ENCODE data around the gene RNU1-4.
"Not testable (repeated sequence)": the region's sequence is repeated elsewhere in the genome, so short reads cannot be mapped to it uniquely, and the experiment has no call there.

Gene RNU1-4

DNA sequence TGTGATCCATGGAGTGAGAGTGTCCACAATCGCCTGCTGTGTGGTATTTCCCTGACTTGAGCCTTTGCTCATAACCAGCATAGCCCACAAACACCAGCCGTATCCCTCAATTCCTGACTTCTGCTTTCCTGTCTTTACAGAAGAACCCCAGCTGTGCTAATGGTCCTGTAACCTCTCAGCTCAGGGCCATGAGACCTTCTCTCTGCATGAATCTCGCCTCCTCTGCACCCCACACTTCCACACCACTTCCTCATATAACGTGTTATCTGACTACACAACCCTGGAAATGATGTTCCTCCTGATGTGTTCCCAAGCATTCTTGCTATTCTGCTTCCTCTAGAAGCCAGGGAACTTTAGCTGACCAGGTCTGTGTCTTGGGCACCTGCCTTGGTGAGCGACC is 41.3 kb downstream of the RNU1-4 start:
- not testable (repeated sequence) for H3K36me3 Mint-ChIP-seq (ENCODE audit: low read depth); H3K9me3 Mint-ChIP-seq; ATAC-seq; DNase-seq; H3K4me3 Mint-ChIP-seq; H3K4me1 Mint-ChIP-seq; H3K27ac Mint-ChIP-seq
- peaks cover 21% of the 10 kb centered on the region for H3K27me3 Mint-ChIP-seq

DNA sequence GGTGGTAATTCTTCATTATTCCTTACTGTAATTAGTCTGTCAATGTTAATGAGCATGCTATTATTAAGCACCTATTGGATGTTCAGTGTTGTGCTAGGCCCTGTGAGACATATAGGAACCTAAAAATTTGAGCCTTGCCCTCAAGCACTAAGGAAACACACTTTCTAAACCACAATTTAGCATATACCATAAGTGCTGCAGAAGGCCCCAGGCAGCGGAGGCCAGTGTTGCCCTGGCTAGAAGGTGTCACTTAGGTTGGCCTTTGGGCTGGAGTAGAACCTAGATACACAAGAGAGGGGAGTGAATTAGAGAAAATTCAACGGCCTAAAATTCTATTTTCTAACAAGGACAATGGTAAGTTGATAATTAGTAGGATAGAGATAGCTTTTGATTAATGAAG is 44.6 kb downstream of the RNU1-4 start:
- DNase-seq; H3K9me3 Mint-ChIP-seq; H3K4me1 Mint-ChIP-seq; ATAC-seq; H3K36me3 Mint-ChIP-seq (ENCODE audit: low read depth); H3K4me3 Mint-ChIP-seq; H3K27ac Mint-ChIP-seq: not testable (repeated sequence)
- peaks cover 13% of the 10 kb centered on the region for H3K27me3 Mint-ChIP-seq

GRCh38 chr1:16786362-16786761 is 46.0 kb downstream of the RNU1-4 start:
- H3K36me3 Mint-ChIP-seq (ENCODE audit: low read depth); DNase-seq; H3K9me3 Mint-ChIP-seq; H3K27me3 Mint-ChIP-seq; H3K27ac Mint-ChIP-seq; H3K4me3 Mint-ChIP-seq; ATAC-seq; H3K4me1 Mint-ChIP-seq: not testable (repeated sequence)

DNA sequence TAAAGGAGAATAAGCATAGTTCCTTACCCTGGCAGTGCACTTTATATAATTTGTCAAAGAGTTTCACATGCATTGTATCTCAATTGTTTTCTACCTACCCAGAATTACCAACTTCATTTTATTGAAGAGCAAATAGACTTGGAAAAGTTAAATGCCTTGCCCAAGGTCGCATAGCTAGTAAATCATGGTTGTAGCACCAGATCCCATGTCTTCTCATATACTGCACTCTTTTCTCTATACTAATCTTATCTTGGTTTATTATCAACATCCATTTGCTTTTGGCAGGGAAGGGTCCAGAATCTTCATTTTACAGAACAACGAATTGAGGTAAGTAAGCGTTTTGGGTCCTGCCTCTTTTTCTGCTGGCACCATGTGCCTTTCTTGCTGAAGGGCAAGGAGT is 46.9 kb downstream of the RNU1-4 start:
- not testable (repeated sequence) for H3K4me3 Mint-ChIP-seq, ATAC-seq, H3K27ac Mint-ChIP-seq

GRCh38 chr1:16787711-16788110 is 47.4 kb downstream of the RNU1-4 start:
- not testable (repeated sequence) for H3K4me3 Mint-ChIP-seq; DNase-seq; H3K9me3 Mint-ChIP-seq; ATAC-seq; H3K36me3 Mint-ChIP-seq (ENCODE audit: low read depth); H3K27ac Mint-ChIP-seq; H3K4me1 Mint-ChIP-seq
- peaks cover 10% of the 10 kb centered on the region for H3K27me3 Mint-ChIP-seq

More for the DNA sequence above, 46.9 kb downstream of the RNU1-4 start:
- peaks cover 10% of the 10 kb centered on the region for H3K27me3 Mint-ChIP-seq
- H3K4me1 Mint-ChIP-seq; H3K9me3 Mint-ChIP-seq; H3K36me3 Mint-ChIP-seq (ENCODE audit: low read depth); DNase-seq: not testable (repeated sequence)

Measured in activated naive CD8-positive, alpha-beta T cell treated with anti-CD3 and anti-CD28 coated beads, Interleukin-2, amount 50 U/mL, for 24 hours (primary cell).